HCT116 (cell line): ENCODE measurements around the gene RNPEPL1. TPM values are rescaled to one million over a fixed set of nuclear protein-coding genes. Genes with fewer than 3 reads are reported as not detected.

ENCODE experiments used
- ATAC-seq: fragments of 200-7000 bp; cut with Tn5 transposase; 2 replicates; pipeline ENCODE4 v1.9.1; 2020; ENCODE audit warnings: mild to moderate bottlenecking, moderate library complexity
- BruUV-seq: library from RNA; stranded (reverse); fragments of 400-500 nt; replicated peaks from 2 replicates; lab custom pipeline; 2021; lab: Mats Ljungman, UMichigan
- CTCF ChIA-PET: fragments of 300-600 bp; sonication (Branson Sonifier 250); formaldehyde crosslinking; loops from one replicate; lab custom pipeline; 2021; ENCODE audit warnings: antibody characterized with exemption; lab: Charles Lee
- POLR2A ChIA-PET: fragments of 300-600, 350-600 bp; sonication (Branson Sonifier 250); formaldehyde crosslinking; loops from one replicate; lab custom pipeline; 2021; ENCODE audit warnings: antibody characterized with exemption; lab: Charles Lee
- RAD21 ChIA-PET, 2 experiments: fragments of 300-600 bp; sonication (Branson Sonifier 250); formaldehyde crosslinking; loops; one replicate each; lab custom pipeline; 2023; ENCODE audit warnings: low total read pairs in 2 of 2; ENCODE audit not compliant: uncharacterized antibody in 2 of 2, unreplicated experiment in 2 of 2, low non-redundant PET in 1 of 2; lab: Charles Lee
- DNase-seq: peaks from one replicate; pipeline ENCODE4 v3.0.0-alpha.2; 2010; ENCODE audit warnings: low read depth, low spot score
- H2AFZ ChIP-seq: fragments of 200-600 bp; shearing (Covaris generic), sonication (generic); 2 replicates; pipeline ENCODE4 v1.6.1; 2017; ENCODE audit warnings: low read depth, mixed run types, mixed read lengths, antibody characterized with exemption, low read length; ENCODE audit not compliant: poor library complexity, severe bottlenecking
- H3K27ac ChIP-seq: 2 replicates; pipeline ENCODE4 v1.5.1; 2012; ENCODE audit warnings: low read depth, low read length
- H3K27me3 ChIP-seq: fragments of 200-600 bp; sonication (generic); 2 replicates; pipeline ENCODE4 v1.6.1; 2016; ENCODE audit warnings: mixed run types, low read length, mixed read lengths; ENCODE audit not compliant: insufficient read depth
- H3K36me3 ChIP-seq, 2 experiments: fragments of 200-500 bp in 1 of 2; fragments of 200-600 bp in 1 of 2; sonication (Bioruptor generic) in 1 of 2; sonication (generic) in 1 of 2; 2 replicates each; pipeline versions ENCODE4 v1.5.1 to v1.6.1; 2014 to 2016; ENCODE audit warnings: low read length in 2 of 2, inconsistent platforms in 1 of 2, mixed read lengths in 1 of 2, mixed run types in 1 of 2; ENCODE audit not compliant: insufficient read depth in 2 of 2, control insufficient read depth in 1 of 2
- H3K4me1 ChIP-seq, 2 experiments: fragments of 200-600 bp in 1 of 2; sonication (generic) in 1 of 2; 2 replicates each; pipeline versions ENCODE4 v1.5.1 to v1.6.1; 2012 to 2017; ENCODE audit warnings: low read length in 2 of 2, inconsistent platforms in 1 of 2, mild to moderate bottlenecking in 1 of 2, mixed read lengths in 1 of 2, mixed run types in 1 of 2, moderate library complexity in 1 of 2; ENCODE audit not compliant: insufficient read depth in 2 of 2, control insufficient read depth in 1 of 2
- H3K4me2 ChIP-seq: fragments of 200-600 bp; sonication (generic); 2 replicates; pipeline ENCODE4 v1.6.1; 2017; ENCODE audit warnings: mixed run types, low read length, mixed read lengths
- H3K4me3 ChIP-seq, 2 experiments: fragments of 200-600 bp in 1 of 2; sonication (generic) in 1 of 2; replicated peaks in 1 of 2; 2 replicates each; pipeline ENCODE4 v1.5.1; 2011 to 2016; ENCODE audit warnings: low read length in 2 of 2, control low read depth in 1 of 2, low read depth in 1 of 2, mild to moderate bottlenecking in 1 of 2, mixed read lengths in 1 of 2, mixed run types in 1 of 2
- H3K79me2 ChIP-seq: fragments of 200-600 bp; sonication (generic); 2 replicates; pipeline ENCODE4 v1.6.1; 2017; ENCODE audit warnings: mild to moderate bottlenecking, mixed run types, low read length, moderate library complexity, mixed read lengths; ENCODE audit not compliant: insufficient read depth
- H3K9ac ChIP-seq: fragments of 200-600 bp; sonication (generic); 2 replicates; pipeline ENCODE4 v1.6.1; 2016; ENCODE audit warnings: low read length, mixed read lengths
- H3K9me2 ChIP-seq: fragments of 200-600 bp; sonication (generic), shearing (Covaris generic); 2 replicates; pipeline ENCODE4 v1.6.1; 2017; ENCODE audit warnings: mixed run types, mild to moderate bottlenecking, moderate library complexity; ENCODE audit not compliant: insufficient read depth
- H3K9me3 ChIP-seq, 2 experiments: fragments of 200-500 bp in 1 of 2; fragments of 200-600 bp in 1 of 2; sonication (Bioruptor generic) in 1 of 2; sonication (generic) in 1 of 2; 2 replicates each; pipeline ENCODE4 v1.6.1; 2014 to 2017; ENCODE audit warnings: low read length in 2 of 2, mixed read lengths in 2 of 2, inconsistent platforms in 1 of 2, low read depth in 1 of 2, mild to moderate bottlenecking in 1 of 2, mixed run types in 1 of 2, moderate library complexity in 1 of 2; ENCODE audit not compliant: control insufficient read depth in 1 of 2, insufficient read depth in 1 of 2
- H4K20me1 ChIP-seq: fragments of 200-600 bp; sonication (generic), shearing (Covaris generic); 2 replicates; pipeline ENCODE4 v1.6.1; 2017; ENCODE audit warnings: mixed run types, mild to moderate bottlenecking, moderate library complexity; ENCODE audit not compliant: insufficient read depth
- CEBPB ChIP-seq: IDR thresholded peaks from 2 replicates; pipeline ENCODE4 v1.6.1; 2012; ENCODE audit warnings: low read depth
- ELF1 ChIP-seq: IDR thresholded peaks from 2 replicates; pipeline ENCODE4 v1.6.1; 2012; ENCODE audit warnings: low read depth, borderline replicate concordance
- EZH2 ChIP-seq: fragments of 200-600 bp; sonication (generic); IDR thresholded peaks from 2 replicates; pipeline ENCODE4 v1.6.1; 2017; ENCODE audit warnings: antibody characterized with exemption, mixed run types
- EZH2phosphoT487 ChIP-seq: fragments of 200-600 bp; IDR thresholded peaks from 2 replicates; pipeline ENCODE4 v1.6.1; 2018; ENCODE audit warnings: antibody characterized with exemption, borderline replicate concordance
- FOSL1 ChIP-seq: IDR thresholded peaks from 2 replicates; pipeline ENCODE4 v1.6.1; 2012; ENCODE audit warnings: low read depth
- POLR2A ChIP-seq: IDR thresholded peaks from 2 replicates; pipeline ENCODE4 v1.7.0; 2011; ENCODE audit warnings: borderline replicate concordance; ENCODE audit not compliant: insufficient read depth, insufficient read length; ENCODE audit errors: extremely low read depth
- POLR2AphosphoS5 ChIP-seq: IDR thresholded peaks from 2 replicates; pipeline ENCODE4 v1.6.1; 2011; ENCODE audit warnings: mild to moderate bottlenecking, low read depth, low read length, moderate library complexity
- RAD21 ChIP-seq: IDR thresholded peaks from 2 replicates; pipeline ENCODE4 v1.6.1; 2012; ENCODE audit warnings: low read depth, mild to moderate bottlenecking
- SIN3A ChIP-seq: IDR thresholded peaks from 2 replicates; pipeline ENCODE4 v1.6.1; 2012; ENCODE audit warnings: low read depth
- SRF ChIP-seq: IDR thresholded peaks from 2 replicates; pipeline ENCODE4 v1.6.1; 2012; ENCODE audit warnings: low read depth
- intact Hi-C: fragments of 100-400 bp; cut with micrococcal nuclease; formaldehyde crosslinking; loops from 2 replicates; pipeline ENCODE4 v1.10.0; 2022
- total RNA-seq: library from RNA; stranded (reverse); gene quantifications from one replicate; pipeline ENCODE4 v1.2.1, GENCODE V29; 2021; ENCODE audit not compliant: unreplicated experiment
- TF ChIP-seq, protein P1 (sequence below), 3 experiments: fragments of 200-600 bp in 1 of 3; sonication (generic) in 1 of 3; IDR thresholded peaks in 2 of 3; conservative IDR thresholded peaks in 1 of 3; 2 replicates each; pipeline ENCODE4 v1.5.1; 2012 to 2017; ENCODE audit warnings: low read depth in 2 of 3, low read length in 2 of 3, antibody characterized with exemption in 1 of 3, borderline replicate concordance in 1 of 3, control low read depth in 1 of 3, mild to moderate bottlenecking in 1 of 3, mixed read lengths in 1 of 3, mixed run types in 1 of 3, moderate library complexity in 1 of 3; ENCODE audit not compliant: insufficient read depth in 1 of 3
- TF ChIP-seq, protein P2 (sequence below): IDR thresholded peaks from 2 replicates; pipeline ENCODE4 v1.6.1; 2012
- TF ChIP-seq, protein P3 (sequence below): IDR thresholded peaks from 2 replicates; pipeline ENCODE4 v1.6.1; 2012; ENCODE audit warnings: low read depth

RNPEPL1 gene
- total RNA-seq, 1 experiment from 2014 or later: 49.7 TPM

DNA sequence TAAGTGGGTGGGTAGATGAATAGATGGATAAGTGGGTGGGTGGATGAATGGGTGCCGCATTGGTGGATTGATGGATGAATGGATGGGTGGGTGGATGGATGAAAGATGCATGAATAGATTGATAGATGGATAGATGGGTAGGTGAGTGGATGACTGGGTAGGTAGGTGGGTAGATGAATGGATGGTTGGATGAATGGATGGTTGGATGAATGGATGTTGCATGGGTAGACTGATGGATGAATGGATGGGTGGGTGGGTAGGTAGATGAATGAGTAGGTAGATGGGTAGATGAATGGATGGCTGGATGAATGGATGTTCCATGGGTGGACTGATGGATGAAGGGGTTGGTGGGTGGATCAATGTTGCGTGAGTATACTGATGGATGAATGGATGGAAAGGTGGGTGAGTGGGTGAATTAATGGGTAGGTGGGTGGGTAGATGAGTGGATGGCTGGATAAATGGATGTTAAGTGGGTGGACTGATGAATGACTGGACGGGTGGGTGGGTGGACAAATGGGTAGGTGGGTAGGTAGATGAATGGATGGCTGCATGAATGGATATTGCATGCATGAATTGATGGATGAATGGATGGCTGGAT, 41.0 kb upstream of the RNPEPL1 start:
- intact Hi-C loops: no loop called here
- H3K27ac ChIP-seq: no peak overlapping the region
- TF ChIP-seq POLR2A (no peak), EZH2phosphoT487 (no peak), EZH2 (no peak), RAD21 (no peak), SRF (no peak), CEBPB (no peak), ELF1 (no peak), POLR2AphosphoS5 (no peak), FOSL1 (no peak), SIN3A (no peak)
- TF ChIP-seq, protein P1, sequence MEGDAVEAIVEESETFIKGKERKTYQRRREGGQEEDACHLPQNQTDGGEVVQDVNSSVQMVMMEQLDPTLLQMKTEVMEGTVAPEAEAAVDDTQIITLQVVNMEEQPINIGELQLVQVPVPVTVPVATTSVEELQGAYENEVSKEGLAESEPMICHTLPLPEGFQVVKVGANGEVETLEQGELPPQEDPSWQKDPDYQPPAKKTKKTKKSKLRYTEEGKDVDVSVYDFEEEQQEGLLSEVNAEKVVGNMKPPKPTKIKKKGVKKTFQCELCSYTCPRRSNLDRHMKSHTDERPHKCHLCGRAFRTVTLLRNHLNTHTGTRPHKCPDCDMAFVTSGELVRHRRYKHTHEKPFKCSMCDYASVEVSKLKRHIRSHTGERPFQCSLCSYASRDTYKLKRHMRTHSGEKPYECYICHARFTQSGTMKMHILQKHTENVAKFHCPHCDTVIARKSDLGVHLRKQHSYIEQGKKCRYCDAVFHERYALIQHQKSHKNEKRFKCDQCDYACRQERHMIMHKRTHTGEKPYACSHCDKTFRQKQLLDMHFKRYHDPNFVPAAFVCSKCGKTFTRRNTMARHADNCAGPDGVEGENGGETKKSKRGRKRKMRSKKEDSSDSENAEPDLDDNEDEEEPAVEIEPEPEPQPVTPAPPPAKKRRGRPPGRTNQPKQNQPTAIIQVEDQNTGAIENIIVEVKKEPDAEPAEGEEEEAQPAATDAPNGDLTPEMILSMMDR (IDR thresholded peaks at IDR 0.05 in 2 of 3, conservative IDR thresholded peaks at IDR 0.05 in 1 of 3; ENCODE audit: borderline replicate concordance in 1 of 3, insufficient read depth in 1 of 3, low read depth in 2 of 3, low read length in 2 of 3): no peak
- TF ChIP-seq, protein P2, sequence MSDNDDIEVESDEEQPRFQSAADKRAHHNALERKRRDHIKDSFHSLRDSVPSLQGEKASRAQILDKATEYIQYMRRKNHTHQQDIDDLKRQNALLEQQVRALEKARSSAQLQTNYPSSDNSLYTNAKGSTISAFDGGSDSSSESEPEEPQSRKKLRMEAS: no peak
- TF ChIP-seq, protein P3, sequence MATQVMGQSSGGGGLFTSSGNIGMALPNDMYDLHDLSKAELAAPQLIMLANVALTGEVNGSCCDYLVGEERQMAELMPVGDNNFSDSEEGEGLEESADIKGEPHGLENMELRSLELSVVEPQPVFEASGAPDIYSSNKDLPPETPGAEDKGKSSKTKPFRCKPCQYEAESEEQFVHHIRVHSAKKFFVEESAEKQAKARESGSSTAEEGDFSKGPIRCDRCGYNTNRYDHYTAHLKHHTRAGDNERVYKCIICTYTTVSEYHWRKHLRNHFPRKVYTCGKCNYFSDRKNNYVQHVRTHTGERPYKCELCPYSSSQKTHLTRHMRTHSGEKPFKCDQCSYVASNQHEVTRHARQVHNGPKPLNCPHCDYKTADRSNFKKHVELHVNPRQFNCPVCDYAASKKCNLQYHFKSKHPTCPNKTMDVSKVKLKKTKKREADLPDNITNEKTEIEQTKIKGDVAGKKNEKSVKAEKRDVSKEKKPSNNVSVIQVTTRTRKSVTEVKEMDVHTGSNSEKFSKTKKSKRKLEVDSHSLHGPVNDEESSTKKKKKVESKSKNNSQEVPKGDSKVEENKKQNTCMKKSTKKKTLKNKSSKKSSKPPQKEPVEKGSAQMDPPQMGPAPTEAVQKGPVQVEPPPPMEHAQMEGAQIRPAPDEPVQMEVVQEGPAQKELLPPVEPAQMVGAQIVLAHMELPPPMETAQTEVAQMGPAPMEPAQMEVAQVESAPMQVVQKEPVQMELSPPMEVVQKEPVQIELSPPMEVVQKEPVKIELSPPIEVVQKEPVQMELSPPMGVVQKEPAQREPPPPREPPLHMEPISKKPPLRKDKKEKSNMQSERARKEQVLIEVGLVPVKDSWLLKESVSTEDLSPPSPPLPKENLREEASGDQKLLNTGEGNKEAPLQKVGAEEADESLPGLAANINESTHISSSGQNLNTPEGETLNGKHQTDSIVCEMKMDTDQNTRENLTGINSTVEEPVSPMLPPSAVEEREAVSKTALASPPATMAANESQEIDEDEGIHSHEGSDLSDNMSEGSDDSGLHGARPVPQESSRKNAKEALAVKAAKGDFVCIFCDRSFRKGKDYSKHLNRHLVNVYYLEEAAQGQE: no peak
- TF ChIP-seq, all 23 proteins: peak for 0
- Histone ChIP-seq H2AFZ (no peak overlapping the region), H4K20me1 (no peaks in the 10 kb centered on the region), H3K9ac (no peak overlapping the region), H3K4me3 (no peak overlapping the region), H3K27me3 (no peaks in the 10 kb centered on the region), H3K9me3 (peaks cover 28 to 39% of the 10 kb centered on the region in 2 experiments), H3K36me3 (peaks cover 0 to 44% of the 10 kb centered on the region in 2 experiments; a peak in 1 of 4 replicates), H3K9me2 (no peaks in the 10 kb centered on the region), H3K4me2 (no peak overlapping the region), H3K4me1 (no peaks in the 10 kb centered on the region), H3K79me2 (no peaks in the 10 kb centered on the region; the same call in 1 of the 2 replicates)
- ChIA-PET RAD21 (no interaction called here), CTCF (no interaction called here), POLR2A (no interaction called here)
- BruUV-seq: no TSS peak
- DNase-seq (no peak), ATAC-seq (no peak)
